ENCODE measurements around the gene SNX25.

DNA sequence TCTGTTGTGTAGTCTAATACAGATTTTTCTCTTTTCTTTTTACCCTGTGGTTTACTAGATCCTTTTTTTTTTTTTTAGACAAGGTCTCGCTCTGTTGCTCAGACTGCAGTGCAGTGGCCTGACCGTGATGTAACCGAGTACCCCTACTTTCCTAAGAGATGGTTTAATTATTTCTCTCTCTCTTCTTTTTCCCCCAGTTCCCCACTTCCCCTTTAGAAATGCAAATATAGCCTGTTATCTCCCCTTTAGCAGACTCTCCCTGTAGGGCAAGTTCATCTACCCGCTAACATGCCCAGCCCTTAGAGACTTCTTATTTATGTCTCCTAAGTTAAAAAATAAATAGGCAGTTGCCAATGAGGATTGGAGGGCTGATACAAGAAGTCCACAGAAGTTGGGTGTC lies 4.5 kb downstream of the SNX25 start:
- TF ChIP-seq, protein P1, sequence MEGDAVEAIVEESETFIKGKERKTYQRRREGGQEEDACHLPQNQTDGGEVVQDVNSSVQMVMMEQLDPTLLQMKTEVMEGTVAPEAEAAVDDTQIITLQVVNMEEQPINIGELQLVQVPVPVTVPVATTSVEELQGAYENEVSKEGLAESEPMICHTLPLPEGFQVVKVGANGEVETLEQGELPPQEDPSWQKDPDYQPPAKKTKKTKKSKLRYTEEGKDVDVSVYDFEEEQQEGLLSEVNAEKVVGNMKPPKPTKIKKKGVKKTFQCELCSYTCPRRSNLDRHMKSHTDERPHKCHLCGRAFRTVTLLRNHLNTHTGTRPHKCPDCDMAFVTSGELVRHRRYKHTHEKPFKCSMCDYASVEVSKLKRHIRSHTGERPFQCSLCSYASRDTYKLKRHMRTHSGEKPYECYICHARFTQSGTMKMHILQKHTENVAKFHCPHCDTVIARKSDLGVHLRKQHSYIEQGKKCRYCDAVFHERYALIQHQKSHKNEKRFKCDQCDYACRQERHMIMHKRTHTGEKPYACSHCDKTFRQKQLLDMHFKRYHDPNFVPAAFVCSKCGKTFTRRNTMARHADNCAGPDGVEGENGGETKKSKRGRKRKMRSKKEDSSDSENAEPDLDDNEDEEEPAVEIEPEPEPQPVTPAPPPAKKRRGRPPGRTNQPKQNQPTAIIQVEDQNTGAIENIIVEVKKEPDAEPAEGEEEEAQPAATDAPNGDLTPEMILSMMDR (IDR thresholded peaks at IDR 0.05): no peak
- TF ChIP-seq POLR2AphosphoS5 (IDR thresholded peaks at IDR 0.05): no peak

Measured in stomach (tissue), 4 donors.